ENCODE measurements around the gene CHFR. TPM values are rescaled to one million over a fixed set of nuclear protein-coding genes. Genes with fewer than 3 reads are reported as not detected.

Gene CHFR
- total RNA-seq, 1 donor from 2014 or later, result 37.1 TPM

GRCh38 chr12:132835076-132836025 lies 52.1 kb downstream of the CHFR start:
- intact Hi-C loops (cut with DNase I), result no loop called here
- no peak for DNase-seq (ENCODE audit: extremely low spot score in 2 of 2)

GRCh38 chr12:132834181-132834711 lies 53.2 kb downstream of the CHFR start:
- intact Hi-C loops (cut with DNase I), result no loop called here
- Histone ChIP-seq H3K4me3 (no peak overlapping the region), H3K4me1 (peaks cover 19% of the 10 kb centered on the region), H3K27ac (no peak overlapping the region), H3K27me3 (no peaks in the 10 kb centered on the region), H3K9me3 (no peaks in the 10 kb centered on the region), H3K36me3 (no peaks in the 10 kb centered on the region)
- TF ChIP-seq POLR2A (IDR thresholded peaks at IDR 0.05), result no peak
- no peak for TF ChIP-seq POLR2AphosphoS5 (IDR thresholded peaks at IDR 0.05; ENCODE audit: insufficient read depth in 1 of 2, low read depth in 1 of 2)
- TF ChIP-seq CTCF (IDR thresholded peaks at IDR 0.05), result no peak
- DNase-seq (ENCODE audit: extremely low spot score in 2 of 2), result no peak

More at GRCh38 chr12:132835076-132836025, 52.1 kb downstream of the CHFR start:
- H3K4me3 ChIP-seq, result no peak overlapping the region
- no peak for TF ChIP-seq POLR2AphosphoS5 (IDR thresholded peaks at IDR 0.05; ENCODE audit: insufficient read depth in 1 of 2, low read depth in 1 of 2)
- TF ChIP-seq CTCF (IDR thresholded peaks at IDR 0.05), result no peak
- no peak for TF ChIP-seq POLR2A (IDR thresholded peaks at IDR 0.05)
- H3K27me3 ChIP-seq, result no peaks in the 10 kb centered on the region
- no peak overlapping the region for H3K27ac ChIP-seq
- H3K36me3 ChIP-seq, result no peaks in the 10 kb centered on the region
- peaks cover 15% of the 10 kb centered on the region for H3K4me1 ChIP-seq
- H3K9me3 ChIP-seq, result no peaks in the 10 kb centered on the region

- no peak overlapping the region for H3K4me3 ChIP-seq
- H3K36me3 ChIP-seq, result no peaks in the 10 kb centered on the region
- TF ChIP-seq CTCF (IDR thresholded peaks at IDR 0.05), result no peak
- no peak for TF ChIP-seq POLR2A (IDR thresholded peaks at IDR 0.05)
- TF ChIP-seq POLR2AphosphoS5 (IDR thresholded peaks at IDR 0.05; ENCODE audit: insufficient read depth in 1 of 2, low read depth in 1 of 2), result no peak
- H3K27me3 ChIP-seq, result no peaks in the 10 kb centered on the region
- no peak for DNase-seq (ENCODE audit: extremely low spot score in 2 of 2)
- intact Hi-C loops (cut with DNase I), result no loop called here
- no peak overlapping the region for H3K27ac ChIP-seq
- H3K9me3 ChIP-seq, result no peaks in the 10 kb centered on the region
- peaks cover 18% of the 10 kb centered on the region for H3K4me1 ChIP-seq
Measured at GRCh38 chr12:132833341-132833740, 54.1 kb downstream of the CHFR start.

- Histone ChIP-seq H3K4me3 (no peak overlapping the region), H3K9me3 (no peaks in the 10 kb centered on the region), H3K36me3 (peaks cover 0 to 7% of the 10 kb centered on the region in 2 donors), H3K4me1 (peaks cover 21% of the 10 kb centered on the region), H3K27me3 (no peaks in the 10 kb centered on the region), H3K27ac (no peak overlapping the region)
- no peak for TF ChIP-seq CTCF (IDR thresholded peaks at IDR 0.05)
- TF ChIP-seq POLR2A (IDR thresholded peaks at IDR 0.05), result no peak
- TF ChIP-seq POLR2AphosphoS5 (IDR thresholded peaks at IDR 0.05; ENCODE audit: insufficient read depth in 1 of 2, low read depth in 1 of 2), result no peak
- intact Hi-C loops (cut with DNase I), result no loop called here
- DNase-seq (ENCODE audit: extremely low spot score in 2 of 2), result no peak
Measured at GRCh38 chr12:132831771-132832170, 55.6 kb downstream of the CHFR start.

Measured in vagina (tissue), 2 donors.